Measurements from ENCODE around the gene MYO3B. TPM values are rescaled to one million over a fixed set of nuclear protein-coding genes. Genes with fewer than 3 reads are reported as not detected.

Gene MYO3B
- total and polyA plus RNA-seq, 2 donors (not counting 3 experiments of a cell fraction or from before 2014, with no cell fraction given) = 0.03 TPM; not detected in 1

GRCh38 chr2:170255971-170256370 lies 78.0 kb downstream of the MYO3B start:
- FAIRE-seq (no peak), DNase-seq (ENCODE audit: low read depth, low spot score) (no peak)
- Histone ChIP-seq H3K79me2 (ENCODE audit: control insufficient read depth, insufficient read depth, low read length) (no peaks in the 10 kb centered on the region), H2AFZ (ENCODE audit: low read depth, low read length) (no peak overlapping the region), H3K9me3 (replicated peaks; ENCODE audit: control insufficient read depth, insufficient read depth, low read length) (no peaks in the 10 kb centered on the region), H3K9me1 (replicated peaks; ENCODE audit: control insufficient read depth, extremely low read depth, insufficient read depth, low read length) (no peaks in the 10 kb centered on the region), H3K9ac (replicated peaks; ENCODE audit: extremely low read depth, insufficient read depth, low read length) (no peak overlapping the region), H3K4me2 (ENCODE audit: insufficient read depth, low read length) (no peak overlapping the region), H3K4me1 (ENCODE audit: control insufficient read depth, extremely low read depth, insufficient read depth, low read length) (no peaks in the 10 kb centered on the region), H4K20me1 (replicated peaks; ENCODE audit: control insufficient read depth, extremely low read depth, insufficient read depth, low read length) (no peaks in the 10 kb centered on the region), H3K4me3 (replicated peaks in 1 of 3; ENCODE audit: insufficient read depth in 1 of 3, low read depth in 1 of 3, low read length in 3 of 3) (no peak overlapping the region), H3K36me3 (ENCODE audit: control insufficient read depth in 2 of 2, extremely low read depth in 1 of 2, insufficient read depth in 2 of 2, low read length in 2 of 2) (no peaks in the 10 kb centered on the region), H3K27ac (ENCODE audit: insufficient read depth, low read depth, low read length) (no peak overlapping the region), H3K27me3 (ENCODE audit: control insufficient read depth in 2 of 2, insufficient read depth in 2 of 2, low read length in 2 of 2) (peaks cover 0 to 8% of the 10 kb centered on the region in 2 experiments)
- dilution Hi-C loops (cut with MboI; ENCODE audit: extremely low pct_ligation_motif_present, low sequenced_read_pairs) (no loop called here), intact Hi-C loops (cut with micrococcal nuclease) (no loop called here)
- ChIA-PET CTCF (interaction anchor here (1.1 kb wide), 1 partner anchor 20 kb away, joined by 3 read pairs; no protein-coding TSS in a partner anchor), POLR2A (no interaction called here)
- TF ChIP-seq MAX (IDR thresholded peaks at IDR 0.05; ENCODE audit: insufficient read depth, insufficient read length) (no peak), GATA2 (IDR thresholded peaks at IDR 0.05; ENCODE audit: insufficient read depth, insufficient read length, low read depth, low read length) (no peak), FOS (IDR thresholded peaks at IDR 0.05; ENCODE audit: borderline replicate concordance, insufficient read depth, low read length) (no peak), CTCF (IDR thresholded peaks at IDR 0.05; ENCODE audit: extremely low read depth in 1 of 2, insufficient read depth in 1 of 2, low read depth in 1 of 2, low read length in 2 of 2) (no peak), EZH2 (IDR thresholded peaks at IDR 0.05; ENCODE audit: borderline replicate concordance, low read depth, low read length, severe bottlenecking) (no peak), POLR2AphosphoS5 (IDR thresholded peaks at IDR 0.05; ENCODE audit: insufficient read depth, low read depth, low read length) (no peak), JUN (IDR thresholded peaks at IDR 0.05; ENCODE audit: borderline replicate concordance, insufficient read depth, insufficient read length, low read depth) (no peak), POLR2A (IDR thresholded peaks at IDR 0.05; ENCODE audit: low read depth, low read length) (no peak)
- no TSS peak for BruUV-seq (replicated peaks)
